Osteocyte (in vitro differentiated cells): ENCODE results near the gene HOGA1. TPM values are rescaled to one million over a fixed set of nuclear protein-coding genes. Genes with fewer than 3 reads are reported as not detected.

Experiments
- DNase-seq: peaks from one replicate; pipeline ENCODE4 v3.0.0; 2021; ENCODE audit warnings: mixed read lengths; ENCODE audit not compliant: unreplicated experiment; ENCODE audit errors: extremely low spot score
- H3K27ac Mint-ChIP-seq: one replicate; pipeline ENCODE4 v1.8.0; 2021; ENCODE audit warnings: mild to moderate bottlenecking, mixed read lengths; ENCODE audit not compliant: unreplicated experiment
- H3K27me3 Mint-ChIP-seq: one replicate; pipeline ENCODE4 v1.8.0; 2021; ENCODE audit warnings: mixed read lengths; ENCODE audit not compliant: unreplicated experiment
- H3K36me3 Mint-ChIP-seq: one replicate; pipeline ENCODE4 v1.8.0; 2021; ENCODE audit warnings: mixed read lengths; ENCODE audit not compliant: unreplicated experiment
- H3K4me1 Mint-ChIP-seq: one replicate; pipeline ENCODE4 v1.8.0; 2021; ENCODE audit warnings: mixed read lengths; ENCODE audit not compliant: unreplicated experiment
- H3K4me3 Mint-ChIP-seq: one replicate; pipeline ENCODE4 v1.8.0; 2021; ENCODE audit warnings: mild to moderate bottlenecking, moderate library complexity, mixed read lengths; ENCODE audit not compliant: unreplicated experiment
- H3K9me3 Mint-ChIP-seq: one replicate; pipeline ENCODE4 v1.8.0; 2021; ENCODE audit warnings: mixed read lengths; ENCODE audit not compliant: unreplicated experiment
- CTCF ChIP-seq: fragments of 200-600 bp; sonication (generic); IDR thresholded peaks from 2 replicates; pipeline ENCODE4 v1.5.0; 2021; ENCODE audit warnings: antibody characterized with exemption, mild to moderate bottlenecking, moderate library complexity
- total RNA-seq: library from RNA; stranded (reverse); gene quantifications from 2 replicates; pipeline ENCODE4 v1.2.1, GENCODE V29; 2021

Gene HOGA1
- total RNA-seq, 1 donor from 2014 or later = not detected

- no peak for DNase-seq
- no peak for TF ChIP-seq CTCF
- H3K36me3 Mint-ChIP-seq = no peaks in the 10 kb centered on the region
- H3K27ac Mint-ChIP-seq = no peak overlapping the region
- H3K4me3 Mint-ChIP-seq = no peak overlapping the region
- H3K4me1 Mint-ChIP-seq = peaks cover 14% of the 10 kb centered on the region
- no peaks in the 10 kb centered on the region for H3K27me3 Mint-ChIP-seq
- H3K9me3 Mint-ChIP-seq = no peaks in the 10 kb centered on the region
Observed at GRCh38 chr10:97608991-97609561, 24.9 kb downstream of the HOGA1 start.

DNA sequence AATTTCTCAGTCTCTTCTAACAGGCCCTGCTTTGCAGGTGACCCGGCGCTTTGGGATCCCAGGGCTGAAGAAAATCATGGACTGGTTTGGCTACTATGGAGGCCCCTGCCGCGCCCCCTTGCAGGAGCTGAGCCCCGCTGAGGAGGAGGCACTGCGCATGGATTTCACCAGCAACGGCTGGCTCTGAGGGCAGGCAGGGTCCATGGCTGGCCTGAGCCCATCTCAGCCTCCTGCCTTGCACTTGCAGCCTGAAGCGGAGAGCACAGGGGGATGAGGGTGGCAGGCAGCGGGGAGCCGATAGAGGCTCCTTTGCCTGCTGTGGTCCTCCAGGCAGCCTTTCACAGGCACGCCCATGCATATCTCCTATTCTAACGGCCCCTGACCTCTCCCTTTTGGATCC lies 27.3 kb downstream of the HOGA1 start:
- Mint-ChIP-seq H3K36me3 (peaks cover 5% of the 10 kb centered on the region), H3K4me3 (no peak overlapping the region), H3K27me3 (no peaks in the 10 kb centered on the region), H3K9me3 (no peaks in the 10 kb centered on the region), H3K4me1 (peaks cover 14% of the 10 kb centered on the region), H3K27ac (no peak overlapping the region)
- TF ChIP-seq CTCF = no peak
- no peak for DNase-seq

DNA sequence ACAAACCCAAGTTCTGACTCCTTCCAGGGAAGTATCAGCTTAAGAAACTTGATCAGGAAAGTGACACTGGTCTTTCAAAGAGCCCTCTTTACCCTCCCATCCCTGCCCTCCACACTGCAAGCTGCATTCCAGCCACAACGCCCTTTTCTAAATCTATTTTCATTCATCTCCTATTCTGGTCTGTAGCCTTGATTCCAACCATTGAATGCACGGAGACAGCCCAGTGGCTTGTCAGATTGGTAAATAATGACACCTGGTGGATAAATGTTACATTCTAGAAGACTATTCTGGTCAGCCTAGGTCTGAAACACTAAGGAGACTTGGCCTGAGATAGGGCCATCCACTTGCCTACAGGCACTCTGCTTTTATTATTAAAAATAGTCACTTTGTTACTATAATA lies 28.2 kb downstream of the HOGA1 start:
- peak; percentile 63 for TF ChIP-seq CTCF
- H3K27ac Mint-ChIP-seq = no peak overlapping the region

DNA sequence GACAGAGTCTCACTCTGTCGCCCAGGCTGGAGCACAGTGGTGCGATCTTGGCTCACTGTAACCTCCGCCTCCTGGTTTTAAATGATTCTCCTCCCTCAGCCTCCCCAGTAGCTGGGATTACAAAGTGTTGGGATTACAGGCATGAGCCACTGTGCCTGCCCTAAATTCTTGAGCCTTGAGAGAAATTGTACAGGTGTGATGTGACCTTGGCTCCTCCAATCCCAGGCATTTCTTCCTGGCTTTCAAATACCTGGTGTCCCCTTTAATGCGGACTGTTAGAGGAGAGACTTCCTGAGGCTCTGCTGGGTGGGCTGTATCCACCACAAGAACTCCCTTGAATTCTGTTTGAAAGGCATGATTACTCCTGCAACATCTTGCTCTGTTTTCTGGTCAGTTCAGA lies 34.1 kb downstream of the HOGA1 start:
- H3K9me3 Mint-ChIP-seq = no peaks in the 10 kb centered on the region
- H3K27me3 Mint-ChIP-seq = no peaks in the 10 kb centered on the region
- no peak for TF ChIP-seq CTCF
- H3K4me3 Mint-ChIP-seq = no peak overlapping the region
- H3K36me3 Mint-ChIP-seq = peaks cover 13% of the 10 kb centered on the region
- no peaks in the 10 kb centered on the region for H3K4me1 Mint-ChIP-seq
- no peak for DNase-seq
- no peak overlapping the region for H3K27ac Mint-ChIP-seq

More for the DNA sequence above, 28.2 kb downstream of the HOGA1 start:
- Mint-ChIP-seq H3K36me3 (peaks cover 13% of the 10 kb centered on the region), H3K27me3 (no peaks in the 10 kb centered on the region), H3K4me1 (peaks cover 14% of the 10 kb centered on the region), H3K4me3 (no peak overlapping the region), H3K9me3 (no peaks in the 10 kb centered on the region)
- DNase-seq = no peak

GRCh38 chr10:97618733-97619132 lies 34.5 kb downstream of the HOGA1 start:
- H3K27ac Mint-ChIP-seq = no peak overlapping the region
- TF ChIP-seq CTCF = no peak
- H3K4me1 Mint-ChIP-seq = no peaks in the 10 kb centered on the region
- H3K4me3 Mint-ChIP-seq = no peak overlapping the region
- H3K27me3 Mint-ChIP-seq = no peaks in the 10 kb centered on the region
- peaks cover 13% of the 10 kb centered on the region for H3K36me3 Mint-ChIP-seq
- H3K9me3 Mint-ChIP-seq = no peaks in the 10 kb centered on the region
- DNase-seq = no peak
